H1 (cell line): ENCODE results near the gene GRIN2C. TPM values are rescaled to one million over a fixed set of nuclear protein-coding genes. Genes with fewer than 3 reads are reported as not detected.

Experiments used
- BCL11A ChIP-seq, 2 experiments: IDR thresholded peaks; one replicate each; pipeline ENCODE4 v1.6.1; 2011; ENCODE audit warnings: low read depth in 2 of 2, low read length in 2 of 2, mild to moderate bottlenecking in 2 of 2
- BRCA1 ChIP-seq: IDR thresholded peaks from 2 replicates; pipeline ENCODE4 v1.6.1; 2012; ENCODE audit warnings: low read depth, low read length, improper control_type of control experiment
- CBX5 ChIP-seq: fragments of 300-800, 300-1000 bp; sonication (generic); IDR thresholded peaks from 2 replicates; pipeline ENCODE4 v1.7.1; 2016; ENCODE audit warnings: antibody characterized with exemption, low read length, low read depth
- CBX8 ChIP-seq: fragments of 300-800, 300-1000 bp; sonication (generic); IDR thresholded peaks from 2 replicates; pipeline ENCODE4 v1.7.1; 2016; ENCODE audit warnings: low read depth, low read length, borderline replicate concordance
- CREB1 ChIP-seq: IDR thresholded peaks from 2 replicates; pipeline ENCODE4 v1.6.1; 2012; ENCODE audit warnings: inconsistent platforms
- CTBP2 ChIP-seq: IDR thresholded peaks from 2 replicates; pipeline ENCODE4 v1.7.0; 2011; ENCODE audit warnings: borderline replicate concordance, mild to moderate bottlenecking, moderate library complexity, mixed read lengths, low read length; ENCODE audit not compliant: insufficient read depth, insufficient read length
- EGR1 ChIP-seq: IDR thresholded peaks from 2 replicates; pipeline ENCODE4 v1.6.1; 2011; ENCODE audit warnings: low read depth, low read length, borderline replicate concordance
- HDAC6 ChIP-seq: IDR thresholded peaks from one replicate; pipeline ENCODE4 v1.7.1; 2012; ENCODE audit warnings: low read depth, mild to moderate bottlenecking, inconsistent platforms, low read length, moderate library complexity
- JUND ChIP-seq: IDR thresholded peaks from 2 replicates; pipeline ENCODE4 v1.6.1; 2011; ENCODE audit warnings: mild to moderate bottlenecking, improper control_type of control experiment, low read length
- PHF8 ChIP-seq: fragments of 200-600 bp; sonication (generic); conservative IDR thresholded peaks from 2 replicates; pipeline ENCODE4 v1.7.1; 2012; ENCODE audit warnings: low read depth, mild to moderate bottlenecking, inconsistent platforms, low read length, moderate library complexity
- POLR2A ChIP-seq, 2 experiments: IDR thresholded peaks; 1 replicate in 1 of 2; 2 replicates in 1 of 2; pipeline ENCODE4 v1.6.1; 2011; ENCODE audit warnings: low read depth in 2 of 2, low read length in 2 of 2, mild to moderate bottlenecking in 2 of 2; ENCODE audit errors: control extremely low read depth in 1 of 2
- RAD21 ChIP-seq, 2 experiments: IDR thresholded peaks in 1 of 2; conservative IDR thresholded peaks in 1 of 2; 2 replicates each; pipeline ENCODE4 v1.6.1; 2011; ENCODE audit warnings: low read depth in 2 of 2, low read length in 2 of 2, improper control_type of control experiment in 1 of 2, inconsistent platforms in 1 of 2, mild to moderate bottlenecking in 1 of 2, moderate library complexity in 1 of 2
- RNF2 ChIP-seq: fragments of 200-900, 300-1000 bp; sonication (generic); IDR thresholded peaks from 2 replicates; pipeline ENCODE4 v1.7.1; 2016; ENCODE audit warnings: borderline replicate concordance, low read depth, mild to moderate bottlenecking, antibody characterized with exemption, low read length; ENCODE audit not compliant: poor library complexity, severe bottlenecking; ENCODE audit errors: missing control alignments
- SAP30 ChIP-seq: fragments of 300-600 bp; sonication (generic); IDR thresholded peaks from 2 replicates; pipeline ENCODE4 v1.7.1; 2012; ENCODE audit warnings: low read length, moderate library complexity, mild to moderate bottlenecking, inconsistent platforms; ENCODE audit not compliant: insufficient read depth, insufficient replicate concordance
- SIN3A ChIP-seq, 2 experiments: IDR thresholded peaks in 1 of 2; conservative IDR thresholded peaks in 1 of 2; 2 replicates each; pipeline ENCODE4 v1.6.1; 2011 to 2012; ENCODE audit warnings: low read length in 2 of 2, improper control_type of control experiment in 1 of 2, low read depth in 1 of 2, mild to moderate bottlenecking in 1 of 2
- SIRT6 ChIP-seq: IDR thresholded peaks from one replicate; pipeline ENCODE4 v1.7.1; 2012; ENCODE audit warnings: low read length, inconsistent platforms
- SP4 ChIP-seq: IDR thresholded peaks from 2 replicates; pipeline ENCODE4 v1.6.1; 2012; ENCODE audit warnings: low read length, inconsistent platforms
- SRF ChIP-seq: IDR thresholded peaks from 2 replicates; pipeline ENCODE4 v1.6.1; 2011; ENCODE audit warnings: mild to moderate bottlenecking, low read depth, low read length, moderate library complexity
- TAF1 ChIP-seq: IDR thresholded peaks from 2 replicates; pipeline ENCODE4 v1.6.1; 2011; ENCODE audit warnings: mild to moderate bottlenecking, low read depth, low read length
- TAF7 ChIP-seq: optimal IDR thresholded peaks from 2 replicates; pipeline ENCODE3; 2011; ENCODE audit warnings: low read depth, mild to moderate bottlenecking, inconsistent platforms, low read length, moderate library complexity, borderline replicate concordance
- TEAD4 ChIP-seq: IDR thresholded peaks from 2 replicates; pipeline ENCODE4 v1.6.1; 2012; ENCODE audit warnings: low read depth, low read length, inconsistent platforms, mixed read lengths
- YY1 ChIP-seq: IDR thresholded peaks from 2 replicates; pipeline ENCODE4 v1.6.1; 2011; ENCODE audit warnings: low read depth, mild to moderate bottlenecking, low read length
- polyA plus RNA-seq, 7 experiments: library from polyadenylated mRNA; depleted of rRNA in 3 of 7; stranded (reverse) in 5 of 7; unstranded in 2 of 7; fragments of >200 nt in 5 of 7; fragments of 200-250 nt in 2 of 7; gene quantifications; 1 replicate in 5 of 7; 2 replicates in 1 of 7; 4 replicates in 1 of 7; pipeline versions ENCODE4 v1.2.1 to v1.2.3, GENCODE V29; 2011 to 2013; ENCODE audit warnings: missing spikeins in 2 of 7, mixed read lengths in 2 of 7
- total RNA-seq: library from RNA; stranded (reverse); fragmentation: NEBNext Ultra II Directional; extraction: Animal tissue kit (Norgen Biotek cat#: 25700); gene quantifications from 2 replicates; pipeline ENCODE4 v1.2.1, GENCODE V29; 2021
- TF ChIP-seq, protein P1 (sequence below): IDR thresholded peaks from 2 replicates; pipeline ENCODE4 v1.6.1; 2011; ENCODE audit warnings: low read length, improper control_type of control experiment

GRIN2C gene
- total and polyA plus RNA-seq, 2 of the 8 experiments (the other 6 are each of a cell fraction or from before 2014, with no cell fraction given), result 0.06 to 0.07 TPM

DNA sequence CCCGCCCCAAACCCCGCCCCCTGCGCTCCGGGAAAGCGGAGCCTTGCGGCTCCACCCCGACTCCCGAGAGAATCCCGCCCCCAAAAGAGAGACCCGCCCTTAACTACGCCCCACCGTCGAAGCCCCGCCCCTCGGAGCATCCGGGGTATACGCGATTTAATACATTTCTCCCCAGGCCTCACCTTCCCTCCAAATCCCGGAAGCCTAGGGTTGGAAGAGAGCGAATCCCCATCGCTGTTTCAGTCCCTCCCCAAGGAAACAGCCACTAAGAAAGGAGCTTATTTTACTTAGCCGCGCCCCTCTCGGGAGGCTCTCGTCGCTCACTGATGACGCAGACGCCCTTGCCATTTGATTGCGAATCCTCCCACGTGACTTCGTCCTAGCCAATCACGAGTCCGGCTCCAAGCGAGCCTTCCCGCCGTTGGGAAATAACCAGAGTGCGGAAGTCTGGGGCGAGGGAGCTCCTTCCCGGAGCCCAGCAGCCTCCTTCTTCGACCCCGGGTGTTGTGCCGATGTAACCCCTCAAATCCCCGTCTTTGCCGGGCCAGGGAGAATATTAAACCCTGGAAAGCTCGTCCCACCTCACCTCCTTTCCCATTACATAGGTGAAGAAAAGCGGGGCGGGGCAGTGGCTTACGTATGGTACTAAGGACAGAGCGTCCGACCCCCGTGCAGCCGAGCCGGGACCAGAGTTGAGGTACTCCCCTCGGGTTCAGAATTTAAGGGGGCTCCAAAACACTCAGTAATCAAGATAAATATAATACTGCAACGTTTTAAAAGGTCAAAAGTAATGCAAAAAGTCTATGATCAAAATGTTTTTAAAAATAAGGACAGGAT is 13.6 kb upstream of the GRIN2C start (continued):
- TF ChIP-seq CBX8 (no peak), SRF (peak; percentile 72), TAF7 (peak; percentile 71), TEAD4 (no peak), SAP30 (peak; percentile 65), POLR2A (IDR thresholded peaks at IDR 0.05; ENCODE audit: control extremely low read depth in 1 of 2, low read depth in 2 of 2, low read length in 2 of 2) (peak in 1 of 2 experiments; percentile 98; a peak in 2 of 3 replicates), RAD21 (IDR thresholded peaks at IDR 0.05 in 1 of 2, conservative IDR thresholded peaks at IDR 0.05 in 1 of 2; ENCODE audit: low read depth in 2 of 2, low read length in 2 of 2) (no peak), YY1 (no peak), BCL11A (IDR thresholded peaks at IDR 0.05; ENCODE audit: low read depth in 2 of 2, low read length in 2 of 2) (no peak), TAF1 (peak; percentile 90), EGR1 (no peak), RNF2 (no peak), SIN3A (conservative IDR thresholded peaks at IDR 0.05 in 1 of 2, IDR thresholded peaks at IDR 0.05 in 1 of 2; ENCODE audit: low read depth in 1 of 2, low read length in 2 of 2) (peak in 1 of 2 experiments; percentile 81; a peak in 2 of 4 replicates), PHF8 (peak; percentile 96), JUND (0 out of 2 replicates have a peak, but pooled peaks have one; percentile 11), BRCA1 (no peak), CBX5 (no peak), SP4 (peak; percentile 93; the same call in 1 of the 2 replicates), CTBP2 (no peak), SIRT6 (no peak), HDAC6 (no peak), CREB1 (peak; percentile 99)
- TF ChIP-seq, protein P1, sequence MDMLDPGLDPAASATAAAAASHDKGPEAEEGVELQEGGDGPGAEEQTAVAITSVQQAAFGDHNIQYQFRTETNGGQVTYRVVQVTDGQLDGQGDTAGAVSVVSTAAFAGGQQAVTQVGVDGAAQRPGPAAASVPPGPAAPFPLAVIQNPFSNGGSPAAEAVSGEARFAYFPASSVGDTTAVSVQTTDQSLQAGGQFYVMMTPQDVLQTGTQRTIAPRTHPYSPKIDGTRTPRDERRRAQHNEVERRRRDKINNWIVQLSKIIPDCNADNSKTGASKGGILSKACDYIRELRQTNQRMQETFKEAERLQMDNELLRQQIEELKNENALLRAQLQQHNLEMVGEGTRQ, result peak; percentile 98
